ENCODE results near the gene FBXL17. TPM values are rescaled to one million over a fixed set of nuclear protein-coding genes. Genes with fewer than 3 reads are reported as not detected.

Gene FBXL17
- total and polyA plus RNA-seq, 4 donors: 2.1 to 14.1 (median 6.3) TPM

- Histone ChIP-seq H3K27me3 (ENCODE audit: control insufficient read depth in 4 of 4, insufficient read depth in 4 of 4, low read length in 3 of 4) (no peaks in the 10 kb centered on the region), H3K9ac (ENCODE audit: low read depth in 1 of 2, low read length in 2 of 2) (no peak overlapping the region), H3K4me3 (ENCODE audit: low read depth in 1 of 3, low read length in 3 of 3) (no peak overlapping the region), H3K4me1 (ENCODE audit: control insufficient read depth in 4 of 4, insufficient read depth in 4 of 4, low read length in 3 of 4) (no peaks in the 10 kb centered on the region), H3K27ac (ENCODE audit: low read depth in 1 of 2, low read length in 2 of 2) (no peak overlapping the region), H3K9me3 (ENCODE audit: control insufficient read depth in 4 of 4, low read length in 3 of 4) (no peaks in the 10 kb centered on the region), H3K36me3 (ENCODE audit: control insufficient read depth in 4 of 4, insufficient read depth in 3 of 4, low read depth in 1 of 4, low read length in 3 of 4) (no peaks in the 10 kb centered on the region)
- no peak for DNase-seq (ENCODE audit: low spot score)
- no peak for TF ChIP-seq HNF4A (conservative IDR thresholded peaks at IDR 0.05)
- TF ChIP-seq CTCF (IDR thresholded peaks at IDR 0.05; ENCODE audit: low read depth, low read length, missing input control): no peak
- no peak for TF ChIP-seq MAX (IDR thresholded peaks at IDR 0.05)
- no peak for TF ChIP-seq FOXA2 (IDR thresholded peaks at IDR 0.05)
- TF ChIP-seq RXRA (IDR thresholded peaks at IDR 0.05): no peak
- no peak for TF ChIP-seq YY1 (IDR thresholded peaks at IDR 0.05)
- no peak for TF ChIP-seq ATF3 (IDR thresholded peaks at IDR 0.05)
- TF ChIP-seq ZBTB33 (IDR thresholded peaks at IDR 0.05): no peak
- no peak for TF ChIP-seq NR2F2 (IDR thresholded peaks at IDR 0.05)
- TF ChIP-seq EGR1 (IDR thresholded peaks at IDR 0.05; ENCODE audit: low read depth in 2 of 2): no peak
- no peak for TF ChIP-seq FOXA1 (IDR thresholded peaks at IDR 0.05)
- no peak for TF ChIP-seq RAD21 (IDR thresholded peaks at IDR 0.05)
- TF ChIP-seq GABPA (IDR thresholded peaks at IDR 0.05 in 1 of 2, conservative IDR thresholded peaks at IDR 0.05 in 1 of 2): no peak
- no peak for TF ChIP-seq HNF4G (IDR thresholded peaks at IDR 0.05)
- TF ChIP-seq TAF1 (conservative IDR thresholded peaks at IDR 0.05): no peak
- no peak for TF ChIP-seq JUND (IDR thresholded peaks at IDR 0.05)
- TF ChIP-seq SP1 (IDR thresholded peaks at IDR 0.05): no peak
- TF ChIP-seq REST (IDR thresholded peaks at IDR 0.05): no peak
- WGBS: 87% methylated on average over 7 of the region's 7 CpGs
Measured at GRCh38 chr5:107990881-107991810, 390.8 kb downstream of the FBXL17 start.

Data from liver (tissue), 9 donors.